ENCODE data around the gene POLDIP2. TPM values are rescaled to one million over a fixed set of nuclear protein-coding genes. Genes with fewer than 3 reads are reported as not detected.

POLDIP2 gene
- total and polyA plus RNA-seq, 2 donors (not counting 3 experiments of a cell fraction or from before 2014, with no cell fraction given), result 82.6 to 85.2 TPM

DNA sequence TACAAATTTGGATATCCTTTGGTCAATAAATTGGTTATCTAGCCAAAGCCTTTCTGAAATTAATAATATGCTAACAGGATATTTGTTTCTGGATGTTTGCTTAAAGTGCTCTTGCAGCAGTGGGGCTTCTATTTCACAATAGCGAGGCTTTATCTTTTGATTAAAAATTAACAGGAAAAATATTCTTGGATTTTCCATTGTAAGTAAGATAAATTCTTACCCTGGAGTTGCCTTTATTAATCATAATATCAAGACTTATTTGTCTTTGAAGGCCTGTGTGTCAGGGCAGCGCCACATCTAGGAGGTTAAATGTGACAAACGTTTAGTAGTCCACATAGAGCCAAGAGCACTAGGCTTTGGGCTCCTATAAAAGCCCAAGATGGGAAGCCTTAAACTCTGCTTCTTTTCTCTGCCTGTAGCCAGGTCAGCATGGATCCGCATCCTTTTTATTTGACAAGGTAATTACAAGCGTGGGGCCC is 33.0 kb downstream of the POLDIP2 start:
- Histone ChIP-seq H3K4me2 (ENCODE audit: insufficient read depth, low read length) (no peak overlapping the region), H2AFZ (ENCODE audit: low read depth, low read length) (no peak overlapping the region), H3K9me3 (replicated peaks; ENCODE audit: control insufficient read depth, insufficient read depth, low read length) (no peaks in the 10 kb centered on the region), H3K4me1 (ENCODE audit: control insufficient read depth, extremely low read depth, insufficient read depth, low read length) (peaks cover 11% of the 10 kb centered on the region), H3K27me3 (ENCODE audit: control insufficient read depth in 2 of 2, insufficient read depth in 2 of 2, low read length in 2 of 2) (no peaks in the 10 kb centered on the region), H3K79me2 (ENCODE audit: control insufficient read depth, insufficient read depth, low read length) (peaks cover 37% of the 10 kb centered on the region), H3K27ac (ENCODE audit: insufficient read depth, low read depth, low read length) (no peak overlapping the region), H4K20me1 (replicated peaks; ENCODE audit: control insufficient read depth, extremely low read depth, insufficient read depth, low read length) (no peaks in the 10 kb centered on the region), H3K4me3 (replicated peaks in 1 of 3; ENCODE audit: insufficient read depth in 1 of 3, low read depth in 1 of 3, low read length in 3 of 3) (no peak overlapping the region), H3K9ac (replicated peaks; ENCODE audit: extremely low read depth, insufficient read depth, low read length) (no peak overlapping the region), H3K9me1 (replicated peaks; ENCODE audit: control insufficient read depth, extremely low read depth, insufficient read depth, low read length) (no peaks in the 10 kb centered on the region), H3K36me3 (ENCODE audit: control insufficient read depth in 2 of 2, extremely low read depth in 1 of 2, insufficient read depth in 2 of 2, low read length in 2 of 2) (peaks cover 7 to 14% of the 10 kb centered on the region in 2 experiments)
- TF ChIP-seq, protein P1, sequence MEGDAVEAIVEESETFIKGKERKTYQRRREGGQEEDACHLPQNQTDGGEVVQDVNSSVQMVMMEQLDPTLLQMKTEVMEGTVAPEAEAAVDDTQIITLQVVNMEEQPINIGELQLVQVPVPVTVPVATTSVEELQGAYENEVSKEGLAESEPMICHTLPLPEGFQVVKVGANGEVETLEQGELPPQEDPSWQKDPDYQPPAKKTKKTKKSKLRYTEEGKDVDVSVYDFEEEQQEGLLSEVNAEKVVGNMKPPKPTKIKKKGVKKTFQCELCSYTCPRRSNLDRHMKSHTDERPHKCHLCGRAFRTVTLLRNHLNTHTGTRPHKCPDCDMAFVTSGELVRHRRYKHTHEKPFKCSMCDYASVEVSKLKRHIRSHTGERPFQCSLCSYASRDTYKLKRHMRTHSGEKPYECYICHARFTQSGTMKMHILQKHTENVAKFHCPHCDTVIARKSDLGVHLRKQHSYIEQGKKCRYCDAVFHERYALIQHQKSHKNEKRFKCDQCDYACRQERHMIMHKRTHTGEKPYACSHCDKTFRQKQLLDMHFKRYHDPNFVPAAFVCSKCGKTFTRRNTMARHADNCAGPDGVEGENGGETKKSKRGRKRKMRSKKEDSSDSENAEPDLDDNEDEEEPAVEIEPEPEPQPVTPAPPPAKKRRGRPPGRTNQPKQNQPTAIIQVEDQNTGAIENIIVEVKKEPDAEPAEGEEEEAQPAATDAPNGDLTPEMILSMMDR (IDR thresholded peaks at IDR 0.05; ENCODE audit: extremely low read depth in 1 of 2, insufficient read depth in 1 of 2, low read depth in 1 of 2, low read length in 2 of 2), result no peak
- no peak for TF ChIP-seq MYC (IDR thresholded peaks at IDR 0.05; ENCODE audit: low read depth, low read length)
- TF ChIP-seq POLR2A (IDR thresholded peaks at IDR 0.05; ENCODE audit: low read depth, low read length), result no peak
- no peak for TF ChIP-seq EZH2 (IDR thresholded peaks at IDR 0.05; ENCODE audit: borderline replicate concordance, low read depth, low read length, severe bottlenecking)
- no peak for TF ChIP-seq POLR2AphosphoS5 (IDR thresholded peaks at IDR 0.05; ENCODE audit: insufficient read depth, low read depth, low read length)
- TF ChIP-seq FOS (IDR thresholded peaks at IDR 0.05; ENCODE audit: borderline replicate concordance, insufficient read depth, low read length), result no peak
- no peak for TF ChIP-seq JUN (IDR thresholded peaks at IDR 0.05; ENCODE audit: borderline replicate concordance, insufficient read depth, insufficient read length, low read depth)
- TF ChIP-seq GATA2 (IDR thresholded peaks at IDR 0.05; ENCODE audit: insufficient read depth, insufficient read length, low read depth, low read length), result no peak
- TF ChIP-seq, protein P2, sequence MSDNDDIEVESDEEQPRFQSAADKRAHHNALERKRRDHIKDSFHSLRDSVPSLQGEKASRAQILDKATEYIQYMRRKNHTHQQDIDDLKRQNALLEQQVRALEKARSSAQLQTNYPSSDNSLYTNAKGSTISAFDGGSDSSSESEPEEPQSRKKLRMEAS (IDR thresholded peaks at IDR 0.05; ENCODE audit: insufficient read depth, insufficient read length), result no peak
- no TSS peak for BruUV-seq (replicated peaks)
- FAIRE-seq (no peak), DNase-seq (ENCODE audit: low read depth, low spot score) (no peak)
- intact Hi-C loops (cut with micrococcal nuclease), result no loop called here
- CTCF ChIA-PET, result no interaction called here
- POLR2A ChIA-PET, result no interaction called here
- dilution Hi-C loops (cut with MboI; ENCODE audit: extremely low pct_ligation_motif_present, low sequenced_read_pairs), result no loop called here

Data from endothelial cell of umbilical vein (primary cell).